Neural crest cell (in vitro differentiated cells): ENCODE measurements around the gene MYF5. TPM values are rescaled to one million over a fixed set of nuclear protein-coding genes. Genes with fewer than 3 reads are reported as not detected.

Source experiments
- DNase-seq: peaks from one replicate; pipeline ENCODE4 v3.0.0; 2021; ENCODE audit warnings: low read depth, mixed read lengths, low spot score
- H3K27ac Mint-ChIP-seq: one replicate; pipeline ENCODE4 v1.8.0; 2021; ENCODE audit warnings: mild to moderate bottlenecking, mixed read lengths; ENCODE audit not compliant: unreplicated experiment
- H3K27me3 Mint-ChIP-seq: 2 replicates; pipeline ENCODE4 v1.8.0; 2021; ENCODE audit warnings: low read depth, mild to moderate bottlenecking, mixed read lengths
- H3K36me3 Mint-ChIP-seq: 2 replicates; pipeline ENCODE4 v1.8.0; 2021; ENCODE audit warnings: low read depth, mild to moderate bottlenecking, mixed read lengths
- H3K4me1 Mint-ChIP-seq: 2 replicates; pipeline ENCODE4 v1.8.0; 2021; ENCODE audit warnings: mixed read lengths
- H3K4me3 Mint-ChIP-seq: one replicate; pipeline ENCODE4 v1.8.0; 2021; ENCODE audit warnings: mild to moderate bottlenecking, mixed read lengths
- H3K9me3 Mint-ChIP-seq: 2 replicates; pipeline ENCODE4 v1.8.0; 2021; ENCODE audit warnings: mixed read lengths
- CTCF ChIP-seq: fragments of 200-600 bp; sonication (generic); conservative IDR thresholded peaks from 2 replicates; pipeline ENCODE4 v1.5.0; 2021; ENCODE audit warnings: antibody characterized with exemption, mild to moderate bottlenecking
- total RNA-seq: library from RNA; stranded (reverse); gene quantifications from 2 replicates; pipeline ENCODE4 v1.2.1, GENCODE V29; 2021

MYF5 gene
- total RNA-seq, 1 donor from 2014 or later = not detected

GRCh38 chr12:80747800-80748199 is 31.1 kb downstream of the MYF5 start:
- no peaks in the 10 kb centered on the region for H3K36me3 Mint-ChIP-seq

GRCh38 chr12:80749456-80749855 is 32.7 kb downstream of the MYF5 start:
- H3K27ac Mint-ChIP-seq = no peak overlapping the region
- DNase-seq = no peak
- H3K4me3 Mint-ChIP-seq = no peak overlapping the region
- H3K27me3 Mint-ChIP-seq = no peaks in the 10 kb centered on the region
- no peak for TF ChIP-seq CTCF
- no peaks in the 10 kb centered on the region for H3K36me3 Mint-ChIP-seq
- H3K9me3 Mint-ChIP-seq = no peaks in the 10 kb centered on the region
- H3K4me1 Mint-ChIP-seq = peaks cover 4% of the 10 kb centered on the region

More at GRCh38 chr12:80747800-80748199, 31.1 kb downstream of the MYF5 start:
- H3K9me3 Mint-ChIP-seq = no peaks in the 10 kb centered on the region
- no peak overlapping the region for H3K27ac Mint-ChIP-seq
- TF ChIP-seq CTCF = no peak
- no peak overlapping the region for H3K4me3 Mint-ChIP-seq
- no peak for DNase-seq
- no peaks in the 10 kb centered on the region for H3K27me3 Mint-ChIP-seq
- H3K4me1 Mint-ChIP-seq = peaks cover 14% of the 10 kb centered on the region

GRCh38 chr12:80752464-80752863 is 35.8 kb downstream of the MYF5 start:
- Mint-ChIP-seq H3K4me3 (no peak overlapping the region), H3K27ac (no peak overlapping the region), H3K9me3 (no peaks in the 10 kb centered on the region), H3K27me3 (no peaks in the 10 kb centered on the region), H3K4me1 (peaks cover 4% of the 10 kb centered on the region), H3K36me3 (no peaks in the 10 kb centered on the region)
- no peak for TF ChIP-seq CTCF
- DNase-seq = no peak

GRCh38 chr12:80754274-80754673 is 37.6 kb downstream of the MYF5 start:
- H3K4me3 Mint-ChIP-seq = no peak overlapping the region
- no peaks in the 10 kb centered on the region for H3K4me1 Mint-ChIP-seq
- no peak for TF ChIP-seq CTCF
- no peaks in the 10 kb centered on the region for H3K27me3 Mint-ChIP-seq
- no peaks in the 10 kb centered on the region for H3K36me3 Mint-ChIP-seq
- no peak for DNase-seq
- no peaks in the 10 kb centered on the region for H3K9me3 Mint-ChIP-seq
- no peak overlapping the region for H3K27ac Mint-ChIP-seq

- H3K27ac Mint-ChIP-seq = no peak overlapping the region
- no peaks in the 10 kb centered on the region for H3K4me1 Mint-ChIP-seq
- no peak for TF ChIP-seq CTCF
- no peaks in the 10 kb centered on the region for H3K27me3 Mint-ChIP-seq
- H3K4me3 Mint-ChIP-seq = no peak overlapping the region
- no peak for DNase-seq
- H3K9me3 Mint-ChIP-seq = no peaks in the 10 kb centered on the region
- H3K36me3 Mint-ChIP-seq = no peaks in the 10 kb centered on the region
Observed at GRCh38 chr12:80756875-80757274, 40.2 kb downstream of the MYF5 start.

GRCh38 chr12:80761838-80762237 is 45.1 kb downstream of the MYF5 start:
- Mint-ChIP-seq H3K27me3 (no peaks in the 10 kb centered on the region), H3K4me3 (no peak overlapping the region), H3K4me1 (peaks cover 9% of the 10 kb centered on the region), H3K27ac (no peak overlapping the region), H3K9me3 (no peaks in the 10 kb centered on the region), H3K36me3 (no peaks in the 10 kb centered on the region)
- DNase-seq = no peak
- no peak for TF ChIP-seq CTCF
